ENCODE measurements around the gene SORCS2.

SORCS2 gene

GRCh38 chr4:7627251-7628250 lies 435.2 kb downstream of the SORCS2 start:
- Histone ChIP-seq H3K4me1 (ENCODE audit: control insufficient read depth, insufficient read depth, low read length) (no peaks in the 10 kb centered on the region), H3K4me3 (ENCODE audit: low read depth, low read length) (no peak overlapping the region), H3K9me3 (ENCODE audit: control insufficient read depth, insufficient read depth, low read depth, low read length) (no peaks in the 10 kb centered on the region), H3K36me3 (ENCODE audit: control insufficient read depth in 2 of 2, insufficient read depth in 1 of 2, low read length in 2 of 2) (no peaks in the 10 kb centered on the region), H3K27ac (ENCODE audit: extremely low read depth, low read depth, low read length) (no peak overlapping the region)
- no peak for TF ChIP-seq ZNF169 (tag by site-specific recombination; IDR thresholded peaks at IDR 0.05)
- TF ChIP-seq ZNF391 (tag by site-specific recombination; IDR thresholded peaks at IDR 0.05; ENCODE audit: borderline replicate concordance, low read depth) = no peak
- no peak for TF ChIP-seq ZNF433 (tag by site-specific recombination; IDR thresholded peaks at IDR 0.05; ENCODE audit: low read depth)
- TF ChIP-seq ZNF560 (tag by site-specific recombination; IDR thresholded peaks at IDR 0.05; ENCODE audit: borderline replicate concordance) = no peak
- no peak for TF ChIP-seq ZNF510 (tag by site-specific recombination; IDR thresholded peaks at IDR 0.05; ENCODE audit: insufficient replicate concordance)
- no peak for TF ChIP-seq ZNF416 (tag by site-specific recombination; IDR thresholded peaks at IDR 0.05)
- no peak for TF ChIP-seq ELK4 (IDR thresholded peaks at IDR 0.05; ENCODE audit: borderline replicate concordance, low read depth, low read length)
- no peak for TF ChIP-seq ZNF585B (tag by site-specific recombination; IDR thresholded peaks at IDR 0.05)
- no peak for TF ChIP-seq ZNF544 (tag by site-specific recombination; IDR thresholded peaks at IDR 0.05)
- no peak for TF ChIP-seq ZNF24 (tag by site-specific recombination; IDR thresholded peaks at IDR 0.05)
- no peak for TF ChIP-seq ZNF23 (tag by site-specific recombination; IDR thresholded peaks at IDR 0.05; ENCODE audit: borderline replicate concordance)
- TF ChIP-seq ZNF626 (tag by site-specific recombination; IDR thresholded peaks at IDR 0.05) = no peak
- no peak for TF ChIP-seq ZFP3 (tag by site-specific recombination; IDR thresholded peaks at IDR 0.05; ENCODE audit: low read depth)
- TF ChIP-seq KLF7 (tag by site-specific recombination; IDR thresholded peaks at IDR 0.05; ENCODE audit: borderline replicate concordance) = no peak
- TF ChIP-seq SCRT2 (tag by site-specific recombination; IDR thresholded peaks at IDR 0.05) = no peak
- TF ChIP-seq ZNF596 (tag by site-specific recombination; IDR thresholded peaks at IDR 0.05) = no peak
- TF ChIP-seq ZNF548 (tag by site-specific recombination; IDR thresholded peaks at IDR 0.05) = no peak
- no peak for TF ChIP-seq ZNF2 (tag by site-specific recombination; IDR thresholded peaks at IDR 0.05)
- POLR2A ChIA-PET = no interaction called here
- CTCF ChIA-PET = interaction anchor here (0.6 to 0.7 kb wide), 2 partner anchors 35 to 42 kb away, joined by 3 to 6 read pairs; no protein-coding TSS in a partner anchor

- H3K9me3 ChIP-seq (ENCODE audit: control insufficient read depth, insufficient read depth, low read depth, low read length) = no peaks in the 10 kb centered on the region
- H3K36me3 ChIP-seq (ENCODE audit: control insufficient read depth in 2 of 2, insufficient read depth in 1 of 2, low read length in 2 of 2) = no peaks in the 10 kb centered on the region
- POLR2A ChIA-PET = no interaction called here
- CTCF ChIA-PET = interaction anchor here (0.7 kb wide), 1 partner anchor 43 kb away, joined by 6 read pairs; no protein-coding TSS in a partner anchor
- H3K4me3 ChIP-seq (ENCODE audit: low read depth, low read length) = no peak overlapping the region
- H3K27ac ChIP-seq (ENCODE audit: extremely low read depth, low read depth, low read length) = no peak overlapping the region
- no peaks in the 10 kb centered on the region for H3K4me1 ChIP-seq (ENCODE audit: control insufficient read depth, insufficient read depth, low read length)
- TF ChIP-seq HIC1 (tag by site-specific recombination; IDR thresholded peaks at IDR 0.05) = no peak
- no peak for TF ChIP-seq ZNF580 (tag by site-specific recombination; IDR thresholded peaks at IDR 0.05)
- no peak for TF ChIP-seq ZNF16 (tag by site-specific recombination; IDR thresholded peaks at IDR 0.05; ENCODE audit: low read depth)
- TF ChIP-seq ZNF157 (tag by site-specific recombination; IDR thresholded peaks at IDR 0.05) = no peak
- no peak for TF ChIP-seq ZNF350 (tag by site-specific recombination; IDR thresholded peaks at IDR 0.05)
- no peak for TF ChIP-seq ZNF335 (tag by site-specific recombination; conservative IDR thresholded peaks at IDR 0.05)
- no peak for TF ChIP-seq ZNF664 (tag by site-specific recombination; IDR thresholded peaks at IDR 0.05)
- TF ChIP-seq ZNF169 (tag by site-specific recombination; IDR thresholded peaks at IDR 0.05) = no peak
- no peak for TF ChIP-seq ZNF623 (tag by site-specific recombination; IDR thresholded peaks at IDR 0.05)
- TF ChIP-seq ZNF302 (tag by site-specific recombination; IDR thresholded peaks at IDR 0.05; ENCODE audit: low read depth) = no peak
- TF ChIP-seq ZBTB11 (tag by site-specific recombination; conservative IDR thresholded peaks at IDR 0.05; ENCODE audit: low read depth) = no peak
- TF ChIP-seq KLF16 (tag by site-specific recombination; IDR thresholded peaks at IDR 0.05) = no peak
Observed at GRCh38 chr4:7628432-7628831, 436.1 kb downstream of the SORCS2 start.

Measured in HEK293 (cell line).